HuH-7.5 (cell line): ENCODE results near the gene WHAMM.
"Not testable (repeated sequence)": the region's sequence is repeated elsewhere in the genome, so short reads cannot be mapped to it uniquely, and the experiment has no call there.

Experiments used
- DNase-seq: peaks from one replicate; pipeline ENCODE4 v3.0.0; 2011; ENCODE audit warnings: low spot score

Gene WHAMM

GRCh38 chr15:82865981-82866380 is 56.6 kb downstream of the WHAMM start:
- not testable (repeated sequence) for DNase-seq

- no peak for DNase-seq
Measured at GRCh38 chr15:82870727-82871320, 61.4 kb downstream of the WHAMM start.

- no peak for DNase-seq
Measured at GRCh38 chr15:82871358-82871757, 61.9 kb downstream of the WHAMM start.

- DNase-seq: no peak
Measured at GRCh38 chr15:82871832-82872484, 62.5 kb downstream of the WHAMM start.

GRCh38 chr15:82873000-82873680 is 63.7 kb downstream of the WHAMM start:
- DNase-seq: no peak

GRCh38 chr15:82874267-82874666 is 64.8 kb downstream of the WHAMM start:
- no peak for DNase-seq

GRCh38 chr15:82874961-82875360 is 65.5 kb downstream of the WHAMM start:
- no peak for DNase-seq

GRCh38 chr15:82875411-82876003 is 66.1 kb downstream of the WHAMM start:
- DNase-seq: no peak

- DNase-seq: no peak
Measured at GRCh38 chr15:82877825-82878224, 68.4 kb downstream of the WHAMM start.

GRCh38 chr15:82878325-82878724 is 68.9 kb downstream of the WHAMM start:
- DNase-seq: no peak

GRCh38 chr15:82880704-82881103 is 71.3 kb downstream of the WHAMM start:
- no peak for DNase-seq

- DNase-seq: no peak
Measured at GRCh38 chr15:82881747-82882146, 72.3 kb downstream of the WHAMM start.

- DNase-seq: no peak
Measured at GRCh38 chr15:82882273-82882928, 73.0 kb downstream of the WHAMM start.
